Endodermal cell (in vitro differentiated cells): Measurements from ENCODE around the gene TAF15. TPM values are rescaled to one million over a fixed set of nuclear protein-coding genes. Genes with fewer than 3 reads are reported as not detected.

Experiments used
- DNase-seq: peaks from one replicate; pipeline ENCODE4 v3.0.0-alpha.2; 2017
- H3K27ac ChIP-seq: 2 replicates; pipeline ENCODE4 v1.5.1; 2013; ENCODE audit warnings: mild to moderate bottlenecking, low read depth, low read length, moderate library complexity
- H3K27me3 ChIP-seq: 2 replicates; pipeline ENCODE4 v1.6.1; 2013; ENCODE audit warnings: mild to moderate bottlenecking, low read length, moderate library complexity; ENCODE audit not compliant: insufficient read depth, control insufficient read depth, poor library complexity, severe bottlenecking
- H3K36me3 ChIP-seq: 2 replicates; pipeline ENCODE4 v1.7.0; 2013; ENCODE audit warnings: mild to moderate bottlenecking, low read length, moderate library complexity; ENCODE audit not compliant: control insufficient read depth, insufficient read depth
- H3K4me1 ChIP-seq: one replicate; pipeline ENCODE4 v1.7.0; 2013; ENCODE audit warnings: low read length; ENCODE audit not compliant: control insufficient read depth, insufficient read depth
- H3K4me3 ChIP-seq: 2 replicates; pipeline ENCODE4 v1.5.1; 2013; ENCODE audit warnings: mild to moderate bottlenecking, low read length, moderate library complexity
- H3K9ac ChIP-seq: 2 replicates; pipeline ENCODE4 v1.6.1; 2013; ENCODE audit warnings: mild to moderate bottlenecking, low read length, moderate library complexity; ENCODE audit not compliant: poor library complexity, severe bottlenecking; ENCODE audit errors: extremely low read depth
- H3K9me3 ChIP-seq: 2 replicates; pipeline ENCODE4 v1.6.1; 2013; ENCODE audit warnings: mild to moderate bottlenecking, low read length, moderate library complexity; ENCODE audit not compliant: control insufficient read depth
- H3K27ac Mint-ChIP-seq: 2 replicates; pipeline ENCODE4 v1.8.0; 2020; ENCODE audit warnings: mixed read lengths
- H3K27me3 Mint-ChIP-seq: 2 replicates; pipeline ENCODE4 v1.8.0; 2021; ENCODE audit warnings: mild to moderate bottlenecking, mixed read lengths; ENCODE audit not compliant: insufficient read depth
- H3K36me3 Mint-ChIP-seq: 2 replicates; pipeline ENCODE4 v1.8.0; 2020; ENCODE audit warnings: low read depth, mixed read lengths
- H3K4me1 Mint-ChIP-seq: 2 replicates; pipeline ENCODE4 v1.8.0; 2020; ENCODE audit warnings: mixed read lengths
- H3K4me3 Mint-ChIP-seq: 2 replicates; pipeline ENCODE4 v1.8.0; 2020; ENCODE audit warnings: mild to moderate bottlenecking, moderate library complexity, mixed read lengths
- H3K9me3 Mint-ChIP-seq: 2 replicates; pipeline ENCODE4 v1.8.0; 2020; ENCODE audit warnings: mild to moderate bottlenecking, mixed read lengths
- CTCF ChIP-seq: fragments of 200-600 bp; sonication (generic); conservative IDR thresholded peaks from 2 replicates; pipeline ENCODE4 v1.5.0; 2021; ENCODE audit warnings: antibody characterized with exemption, mild to moderate bottlenecking
- WGBS, 2 experiments: methylation state at CpG; one replicate each; pipeline versions ENCODE4 v1.1.5 to v1.1.7; 2013; ENCODE audit warnings: missing lambda C conversion rate in 2 of 2, mixed read lengths in 1 of 2; ENCODE audit not compliant: insufficient coverage in 1 of 2, insufficient read length in 1 of 2; 5-methylcytosine and 5-hydroxymethylcytosine counted together
- total RNA-seq, 2 donors: library from RNA; stranded (reverse); fragmentation: NEBNext Ultra II Directional in 1 of 2; extraction: Animal tissue kit (Norgen Biotek cat#: 25700) in 1 of 2; gene quantifications; 2 replicates in 1 of 2; 3 replicates in 1 of 2; pipeline ENCODE4 v1.2.1, GENCODE V29; 2021

TAF15 gene
- total RNA-seq, 2 donors from 2014 or later = 230 to 247 TPM

- no peaks in the 10 kb centered on the region for H3K36me3 ChIP-seq
- H3K4me1 ChIP-seq = no peaks in the 10 kb centered on the region
- no peak for DNase-seq
- no peaks in the 10 kb centered on the region for H3K9me3 Mint-ChIP-seq
- no peak overlapping the region for H3K4me3 Mint-ChIP-seq
- H3K27ac Mint-ChIP-seq = no peak overlapping the region
- WGBS, 2 experiments = 90 to 96% methylated on average over 2 to 7 of the region's 7 CpGs
- H3K27ac ChIP-seq = no peak overlapping the region
- no peak overlapping the region for H3K9ac ChIP-seq
- no peaks in the 10 kb centered on the region for H3K36me3 Mint-ChIP-seq
- no peak for TF ChIP-seq CTCF
- H3K27me3 Mint-ChIP-seq = no peaks in the 10 kb centered on the region
- H3K27me3 ChIP-seq = no peaks in the 10 kb centered on the region
- H3K9me3 ChIP-seq = no peaks in the 10 kb centered on the region
- H3K4me1 Mint-ChIP-seq = peaks cover 6% of the 10 kb centered on the region
- H3K4me3 ChIP-seq = no peak overlapping the region
These were observed 55.6 kb downstream of the TAF15 start for GRCh38 chr17:35864853-35865252.

- H3K36me3 ChIP-seq = no peaks in the 10 kb centered on the region
- no peaks in the 10 kb centered on the region for H3K9me3 Mint-ChIP-seq
- no peak overlapping the region for H3K4me3 Mint-ChIP-seq
- no peak overlapping the region for H3K4me3 ChIP-seq
- no peaks in the 10 kb centered on the region for H3K36me3 Mint-ChIP-seq
- DNase-seq = no peak
- 79 to 100% methylated on average over 1 to 3 of the region's 3 CpGs for whole genome bisulfite sequencing, 2 experiments
- H3K9ac ChIP-seq = no peak overlapping the region
- H3K27me3 ChIP-seq = no peaks in the 10 kb centered on the region
- no peak overlapping the region for H3K27ac Mint-ChIP-seq
- no peaks in the 10 kb centered on the region for H3K27me3 Mint-ChIP-seq
- H3K27ac ChIP-seq = no peak overlapping the region
- no peak for TF ChIP-seq CTCF
- no peaks in the 10 kb centered on the region for H3K9me3 ChIP-seq
- H3K4me1 Mint-ChIP-seq = peaks cover 6% of the 10 kb centered on the region
- H3K4me1 ChIP-seq = no peaks in the 10 kb centered on the region
These were observed 56.4 kb downstream of the TAF15 start for GRCh38 chr17:35865412-35866340.

- H3K4me3 ChIP-seq = no peak overlapping the region
- H3K36me3 ChIP-seq = no peaks in the 10 kb centered on the region
- Mint-ChIP-seq H3K4me3 (no peak overlapping the region), H3K27ac (no peak overlapping the region), H3K27me3 (no peaks in the 10 kb centered on the region), H3K4me1 (peaks cover 6% of the 10 kb centered on the region), H3K36me3 (no peaks in the 10 kb centered on the region), H3K9me3 (no peaks in the 10 kb centered on the region)
- TF ChIP-seq CTCF = no peak
- WGBS, 2 experiments = 100% methylated on average over 1 of the region's 1 CpG; no CpG with 5 or more reads in 1 of the 2 experiments
- no peak overlapping the region for H3K27ac ChIP-seq
- no peaks in the 10 kb centered on the region for H3K4me1 ChIP-seq
- H3K9ac ChIP-seq = no peak overlapping the region
- DNase-seq = no peak
- H3K27me3 ChIP-seq = no peaks in the 10 kb centered on the region
- H3K9me3 ChIP-seq = no peaks in the 10 kb centered on the region
These were observed 57.2 kb downstream of the TAF15 start for GRCh38 chr17:35866341-35866950.
